Adipocyte (in vitro differentiated cells): ENCODE results near the gene C1orf122.
"Not testable (repeated sequence)": the region's sequence is repeated elsewhere in the genome, so short reads cannot be mapped to it uniquely, and the experiment has no call there.

Experiments
- DNase-seq: peaks from one replicate; pipeline ENCODE4 v3.0.0-alpha.2; 2015; ENCODE audit warnings: low read depth
- H3K27me3 ChIP-seq: replicated peaks from 2 replicates; pipeline ENCODE4 v1.7.0; 2013; ENCODE audit warnings: mild to moderate bottlenecking, low read length, moderate library complexity; ENCODE audit not compliant: control insufficient read depth, insufficient read depth
- H3K36me3 ChIP-seq: 2 replicates; pipeline ENCODE4 v1.7.0; 2013; ENCODE audit warnings: low read length, mild to moderate bottlenecking, moderate library complexity; ENCODE audit not compliant: control insufficient read depth, insufficient read depth, severe bottlenecking
- H3K4me1 ChIP-seq: 2 replicates; pipeline ENCODE4 v1.7.0; 2013; ENCODE audit warnings: mild to moderate bottlenecking, low read length, moderate library complexity; ENCODE audit not compliant: control insufficient read depth, insufficient read depth
- H3K4me3 ChIP-seq: 2 replicates; pipeline ENCODE4 v1.7.0; 2013; ENCODE audit warnings: mild to moderate bottlenecking, low read length, moderate library complexity
- H3K9ac ChIP-seq: 2 replicates; pipeline ENCODE4 v1.7.0; 2013; ENCODE audit warnings: mild to moderate bottlenecking, low read length, moderate library complexity
- H3K9me3 ChIP-seq: 2 replicates; pipeline ENCODE4 v1.7.0; 2013; ENCODE audit warnings: mild to moderate bottlenecking, low read length, moderate library complexity; ENCODE audit not compliant: control insufficient read depth

The C1orf122 gene

GRCh38 chr1:37807555-37808368 lies at the start of gene C1orf122, which contains the start of gene YRDC:
TSS of gene C1orf122 (plus strand) at chr1:37807790. CDS start at chr1:37808405, 615 bp downstream.
TSS of gene YRDC (minus strand) at chr1:37808208. CDS start at chr1:37808180, 28 bp downstream.
- Histone ChIP-seq H3K36me3 (peaks cover 42% of the 10 kb centered on the region), H3K9me3 (no peaks in the 10 kb centered on the region), H3K4me3 (peak within 1 kb of the TSS; percentile 92), H3K27me3 (no peaks in the 10 kb centered on the region), H3K4me1 (peaks cover 37% of the 10 kb centered on the region), H3K9ac (peak within 1 kb of the TSS; percentile 91)
- peak; percentile 97 for DNase-seq

GRCh38 chr1:37759451-37759850 lies 48.1 kb upstream of the C1orf122 start:
- H3K9ac ChIP-seq, result no peak overlapping the region
- no peaks in the 10 kb centered on the region for H3K36me3 ChIP-seq
- no peak for DNase-seq
- H3K4me3 ChIP-seq, result no peak overlapping the region
- no peaks in the 10 kb centered on the region for H3K4me1 ChIP-seq
- H3K9me3 ChIP-seq, result no peaks in the 10 kb centered on the region
- peaks cover 80% of the 10 kb centered on the region for H3K27me3 ChIP-seq

DNA sequence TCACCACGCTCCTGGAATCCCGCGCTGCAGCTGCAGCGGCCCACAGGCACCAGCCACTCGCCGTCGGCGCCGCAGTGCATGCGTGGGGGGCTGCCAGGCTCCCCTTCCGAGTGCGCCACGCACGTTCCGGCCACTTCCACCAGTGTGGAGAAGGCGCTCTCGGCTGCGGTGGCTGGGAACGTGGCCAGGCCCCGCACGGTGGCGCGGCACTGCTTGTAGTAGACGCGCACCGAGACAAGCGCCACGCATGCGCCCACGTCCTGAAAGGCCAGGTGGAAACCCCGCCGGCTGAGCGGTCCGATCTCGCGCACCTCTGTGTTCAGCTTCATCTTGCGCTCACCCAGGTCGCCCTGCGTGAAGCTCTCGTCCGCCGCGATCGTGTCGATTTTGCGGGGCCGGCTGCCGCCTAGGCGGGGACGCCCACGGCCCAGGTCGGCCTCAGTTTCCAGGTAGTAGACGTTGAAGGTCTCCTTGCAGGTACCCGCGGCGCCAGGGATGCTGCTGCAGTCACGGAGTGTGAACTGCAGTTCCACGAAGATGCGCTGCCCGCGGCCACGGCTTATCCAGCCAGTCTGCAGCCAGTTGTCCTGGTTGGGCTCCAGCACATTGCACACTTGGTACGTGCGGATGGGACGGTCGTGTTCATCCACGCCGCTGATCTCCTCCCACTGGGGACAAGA lies 46.0 kb upstream of the C1orf122 start:
- H3K9ac ChIP-seq, result no peak overlapping the region

GRCh38 chr1:37762516-37762915 lies 45.1 kb upstream of the C1orf122 start:
- DNase-seq, result no peak
- H3K27me3 ChIP-seq, result peaks cover 80% of the 10 kb centered on the region
- no peak overlapping the region for H3K4me3 ChIP-seq

More for the DNA sequence above, 46.0 kb upstream of the C1orf122 start:
- peaks cover 82% of the 10 kb centered on the region for H3K27me3 ChIP-seq
- H3K4me1 ChIP-seq, result no peaks in the 10 kb centered on the region
- no peaks in the 10 kb centered on the region for H3K36me3 ChIP-seq
- H3K9me3 ChIP-seq, result no peaks in the 10 kb centered on the region
- no peak overlapping the region for H3K4me3 ChIP-seq
- no peak for DNase-seq

GRCh38 chr1:37763791-37764413 lies 43.7 kb upstream of the C1orf122 start:
- H3K4me3 ChIP-seq, result no peak overlapping the region

More at GRCh38 chr1:37762516-37762915, 45.1 kb upstream of the C1orf122 start:
- no peaks in the 10 kb centered on the region for H3K9me3 ChIP-seq
- no peak overlapping the region for H3K9ac ChIP-seq
- no peaks in the 10 kb centered on the region for H3K4me1 ChIP-seq
- no peaks in the 10 kb centered on the region for H3K36me3 ChIP-seq

GRCh38 chr1:37764414-37764825 lies 43.2 kb upstream of the C1orf122 start:
- H3K9ac ChIP-seq, result no peak overlapping the region
- peaks cover 72% of the 10 kb centered on the region for H3K27me3 ChIP-seq
- H3K36me3 ChIP-seq, result no peaks in the 10 kb centered on the region
- H3K4me3 ChIP-seq, result no peak overlapping the region
- no peaks in the 10 kb centered on the region for H3K9me3 ChIP-seq
- DNase-seq, result peak; percentile 70
- no peaks in the 10 kb centered on the region for H3K4me1 ChIP-seq

More at GRCh38 chr1:37763791-37764413, 43.7 kb upstream of the C1orf122 start:
- no peak overlapping the region for H3K9ac ChIP-seq
- H3K9me3 ChIP-seq, result no peaks in the 10 kb centered on the region
- no peak for DNase-seq
- no peaks in the 10 kb centered on the region for H3K36me3 ChIP-seq
- H3K27me3 ChIP-seq, result peaks cover 74% of the 10 kb centered on the region
- no peaks in the 10 kb centered on the region for H3K4me1 ChIP-seq

GRCh38 chr1:37764888-37765441 lies 42.6 kb upstream of the C1orf122 start, which contains the start of gene EPHA10:
TSS of gene EPHA10 (minus strand) at chr1:37765120. CDS start at chr1:37765066, 54 bp downstream.
- no peaks in the 10 kb centered on the region for H3K36me3 ChIP-seq
- H3K4me3 ChIP-seq, result no peak within 1 kb of the TSS
- H3K9me3 ChIP-seq, result no peaks in the 10 kb centered on the region
- no peaks in the 10 kb centered on the region for H3K4me1 ChIP-seq
- H3K27me3 ChIP-seq, result peaks cover 71% of the 10 kb centered on the region
- no peak for DNase-seq
- no peak within 1 kb of the TSS for H3K9ac ChIP-seq

- DNase-seq, result no peak
- Histone ChIP-seq H3K9ac (no peak overlapping the region), H3K9me3 (no peaks in the 10 kb centered on the region), H3K4me1 (no peaks in the 10 kb centered on the region), H3K4me3 (no peak overlapping the region), H3K36me3 (no peaks in the 10 kb centered on the region), H3K27me3 (peaks cover 65% of the 10 kb centered on the region)
These were observed 41.5 kb upstream of the C1orf122 start for GRCh38 chr1:37765916-37766664.

- Histone ChIP-seq H3K9ac (no peak overlapping the region), H3K36me3 (no peaks in the 10 kb centered on the region), H3K4me3 (no peak overlapping the region), H3K27me3 (peaks cover 55% of the 10 kb centered on the region), H3K4me1 (no peaks in the 10 kb centered on the region), H3K9me3 (peaks cover 2% of the 10 kb centered on the region)
- DNase-seq, result no peak
These were observed 40.1 kb upstream of the C1orf122 start for GRCh38 chr1:37767488-37767887.

DNA sequence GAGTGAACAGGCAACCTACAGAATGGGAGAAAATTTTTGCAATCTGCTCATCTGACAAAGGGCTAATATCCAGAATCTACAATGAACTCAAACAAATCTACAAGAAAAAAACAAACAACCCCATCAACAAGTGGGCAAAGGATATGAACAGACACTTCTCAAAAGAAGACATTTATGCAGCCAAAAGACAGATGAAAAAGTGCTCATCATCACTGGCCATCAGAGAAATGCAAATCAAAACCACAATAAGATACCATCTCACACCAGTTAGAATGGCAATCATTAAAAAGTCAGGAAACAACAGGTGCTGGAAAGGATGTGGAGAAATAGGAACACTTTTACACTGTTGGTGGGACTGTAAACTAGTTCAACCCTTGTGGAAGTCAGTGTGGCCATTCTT lies 36.1 kb upstream of the C1orf122 start:
- H3K4me1 ChIP-seq, H3K9ac ChIP-seq, H3K4me3 ChIP-seq, H3K36me3 ChIP-seq, DNase-seq: not testable (repeated sequence)
- peaks cover 14% of the 10 kb centered on the region for H3K9me3 ChIP-seq
- peaks cover 18% of the 10 kb centered on the region for H3K27me3 ChIP-seq
